HUES6 (cell line): ENCODE results near the gene GAL.

ENCODE experiments used
- H3K27ac ChIP-seq: 2 replicates; pipeline ENCODE4 v1.7.0; 2013; ENCODE audit warnings: low read depth, mild to moderate bottlenecking, low read length, inconsistent platforms
- H3K27me3 ChIP-seq: 2 replicates; pipeline ENCODE4 v1.6.1; 2013; ENCODE audit warnings: low read length; ENCODE audit not compliant: control insufficient read depth, insufficient read depth
- H3K36me3 ChIP-seq: 2 replicates; pipeline ENCODE4 v1.6.1; 2013; ENCODE audit warnings: low read length; ENCODE audit not compliant: control insufficient read depth, insufficient read depth
- H3K4me1 ChIP-seq: 2 replicates; pipeline ENCODE4 v1.6.1; 2013; ENCODE audit warnings: low read length; ENCODE audit not compliant: control insufficient read depth, insufficient read depth
- H3K4me3 ChIP-seq: 2 replicates; pipeline ENCODE4 v1.5.1; 2013; ENCODE audit warnings: low read depth, low read length
- H3K9ac ChIP-seq: one replicate; pipeline ENCODE4 v1.6.1; 2013; ENCODE audit warnings: mild to moderate bottlenecking, low read length
- H3K9me3 ChIP-seq: 2 replicates; pipeline ENCODE4 v1.6.1; 2013; ENCODE audit warnings: low read depth, low read length; ENCODE audit not compliant: control insufficient read depth, insufficient read depth

The GAL gene

DNA sequence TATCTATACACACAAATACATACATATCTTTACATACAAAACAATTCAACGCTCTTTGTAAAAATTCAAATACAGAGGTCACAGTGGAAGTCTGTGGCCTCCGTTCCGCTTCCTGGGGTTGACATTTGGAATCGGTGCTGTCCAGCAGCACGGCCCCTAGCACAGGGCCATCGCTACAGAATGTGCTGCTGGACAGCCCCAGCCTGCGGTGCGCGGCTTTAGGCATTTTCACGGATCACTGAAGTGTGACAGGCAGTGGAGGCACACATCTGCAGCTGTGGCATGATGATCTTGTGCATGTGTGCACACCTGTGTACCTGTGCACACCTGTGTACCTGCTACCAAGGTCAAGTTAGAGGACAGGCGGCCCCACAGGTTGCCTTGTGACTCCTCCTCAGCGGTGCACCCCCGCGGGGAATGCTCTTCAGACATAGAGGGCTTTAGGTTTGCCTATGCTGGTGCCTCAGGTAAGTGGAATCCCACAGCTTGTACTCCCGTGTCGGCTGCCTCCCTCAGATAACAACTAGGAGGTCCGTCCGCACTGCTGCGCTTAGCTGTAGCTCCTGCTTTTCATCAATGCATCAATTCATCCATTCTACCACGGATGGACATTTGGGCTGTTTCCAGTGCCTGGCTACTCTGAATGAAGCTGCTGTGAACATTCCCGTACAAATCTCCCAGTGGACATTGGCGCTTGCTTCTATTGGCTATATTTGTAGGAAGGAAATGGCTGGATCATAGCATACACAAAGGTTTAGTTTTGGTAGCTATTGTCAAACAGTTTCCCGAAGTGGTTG lies 29.9 kb downstream of the GAL start:
- H3K4me1 ChIP-seq = 0 out of 2 replicates have a peak, but pooled peaks cover 4% of the 10 kb centered on the region
- H3K36me3 ChIP-seq = no peaks in the 10 kb centered on the region
- H3K9ac ChIP-seq = no peak overlapping the region
- H3K4me3 ChIP-seq = no peak overlapping the region
- H3K27ac ChIP-seq = no peak overlapping the region
- no peaks in the 10 kb centered on the region for H3K27me3 ChIP-seq
- H3K9me3 ChIP-seq = no peaks in the 10 kb centered on the region

DNA sequence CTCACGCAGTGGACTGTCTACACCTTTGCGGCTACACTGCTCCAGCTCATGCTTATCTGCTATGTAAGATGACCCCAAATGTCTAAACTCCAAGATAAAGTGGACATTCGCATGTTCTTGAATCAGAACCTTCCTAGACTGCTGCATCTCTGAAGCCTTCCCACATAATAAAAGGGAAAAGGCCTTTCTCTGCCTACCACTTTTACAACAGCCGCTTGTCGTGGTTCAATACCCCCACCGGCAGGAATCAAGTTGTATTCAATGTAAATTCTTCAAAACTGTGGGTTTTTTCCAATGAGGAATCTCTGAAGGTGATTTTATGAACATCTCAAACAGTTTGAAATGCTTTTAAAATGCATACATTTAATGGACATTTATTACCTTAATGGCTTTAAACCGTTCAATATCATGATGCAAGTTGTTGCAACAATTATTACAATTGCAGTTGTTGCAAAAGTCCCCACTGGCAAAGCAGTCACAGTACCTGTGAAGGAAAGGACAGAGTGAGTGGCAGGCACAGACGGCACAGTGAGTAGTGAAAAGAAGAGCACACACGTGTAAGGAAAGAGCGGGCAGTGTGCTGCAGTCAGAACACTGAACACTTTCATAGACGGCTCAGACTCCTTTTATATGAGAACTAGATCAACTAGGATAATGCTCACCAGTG lies 31.2 kb downstream of the GAL start:
- Histone ChIP-seq H3K27me3 (no peaks in the 10 kb centered on the region), H3K36me3 (no peaks in the 10 kb centered on the region), H3K4me3 (no peak overlapping the region), H3K9me3 (peaks cover 3% of the 10 kb centered on the region; the same call in 1 of the 2 replicates), H3K9ac (no peak overlapping the region), H3K4me1 (0 out of 2 replicates have a peak, but pooled peaks cover 4% of the 10 kb centered on the region), H3K27ac (no peak overlapping the region)

DNA sequence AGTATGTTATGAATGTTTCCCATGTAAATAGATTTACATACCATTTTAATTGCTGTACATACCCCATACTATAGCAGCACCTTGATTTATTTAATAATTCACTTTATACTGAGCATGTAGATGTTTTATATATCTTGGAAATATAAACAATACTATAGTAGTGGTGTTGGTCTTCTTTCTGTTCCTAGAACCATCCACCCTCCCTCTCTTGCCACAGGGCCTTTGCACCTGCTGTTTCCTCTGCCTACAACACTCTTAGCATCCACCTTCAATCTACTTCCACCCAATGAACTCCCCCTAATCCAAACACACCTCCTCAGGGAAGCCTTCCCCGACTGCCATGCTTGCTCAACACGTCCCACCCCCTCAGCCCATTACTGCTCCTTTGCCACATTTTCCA lies 36.7 kb downstream of the GAL start:
- H3K4me1 ChIP-seq = 0 out of 2 replicates have a peak, but pooled peaks cover 3% of the 10 kb centered on the region
- H3K36me3 ChIP-seq = no peaks in the 10 kb centered on the region
- no peak overlapping the region for H3K27ac ChIP-seq
- no peak overlapping the region for H3K9ac ChIP-seq
- H3K4me3 ChIP-seq = no peak overlapping the region
- no peaks in the 10 kb centered on the region for H3K27me3 ChIP-seq
- peaks cover 3% of the 10 kb centered on the region; the same call in 1 of the 2 replicates for H3K9me3 ChIP-seq

DNA sequence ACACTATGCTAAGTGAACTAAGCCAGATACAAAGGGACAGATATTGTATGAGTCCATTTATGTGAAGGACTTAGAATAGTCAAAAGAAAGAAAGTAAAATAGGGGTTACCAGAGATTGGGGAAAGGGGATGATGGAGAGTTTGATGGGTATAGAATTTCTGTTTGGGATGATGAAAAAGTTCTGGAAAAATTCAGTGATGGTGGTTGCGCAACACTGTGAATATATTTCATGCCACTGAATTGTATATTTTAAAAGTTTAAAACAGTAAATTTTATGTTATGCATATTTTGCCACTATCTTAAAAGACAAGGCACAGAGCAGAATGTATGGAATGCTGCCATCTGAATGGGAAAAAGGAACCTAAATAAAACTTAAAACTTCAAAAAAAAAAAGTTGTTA lies 37.8 kb downstream of the GAL start:
- H3K9me3 ChIP-seq = peaks cover 3% of the 10 kb centered on the region; the same call in 1 of the 2 replicates
- no peak overlapping the region for H3K27ac ChIP-seq
- H3K9ac ChIP-seq = no peak overlapping the region
- H3K4me1 ChIP-seq = 0 out of 2 replicates have a peak, but pooled peaks cover 4% of the 10 kb centered on the region
- no peaks in the 10 kb centered on the region for H3K36me3 ChIP-seq
- H3K4me3 ChIP-seq = no peak overlapping the region
- no peaks in the 10 kb centered on the region for H3K27me3 ChIP-seq

DNA sequence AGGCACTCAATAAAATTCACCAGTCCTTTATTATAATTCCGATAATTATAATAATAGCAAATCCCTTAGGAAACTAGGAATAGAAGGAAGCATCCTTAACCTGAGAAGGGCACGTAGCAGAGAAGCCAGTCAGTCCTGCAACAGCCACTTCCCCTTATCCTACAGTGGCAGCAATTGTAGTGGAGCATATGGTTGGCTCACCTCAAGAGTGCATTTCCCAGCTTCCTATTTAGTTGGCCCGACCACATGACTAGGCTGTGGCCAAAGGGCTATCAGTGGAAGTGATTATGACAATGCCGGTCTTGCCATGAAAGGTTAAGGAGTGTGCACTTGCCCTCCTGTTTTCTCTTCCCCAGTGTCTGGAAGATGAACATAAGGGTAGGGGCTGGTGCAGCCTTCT lies 39.9 kb downstream of the GAL start:
- no peaks in the 10 kb centered on the region for H3K27me3 ChIP-seq
- no peak overlapping the region for H3K4me3 ChIP-seq
- H3K9ac ChIP-seq = no peak overlapping the region
- no peaks in the 10 kb centered on the region for H3K36me3 ChIP-seq
- H3K27ac ChIP-seq = no peak overlapping the region
- H3K4me1 ChIP-seq = 0 out of 2 replicates have a peak, but pooled peaks cover 4% of the 10 kb centered on the region
- H3K9me3 ChIP-seq = peaks cover 3% of the 10 kb centered on the region; the same call in 1 of the 2 replicates

DNA sequence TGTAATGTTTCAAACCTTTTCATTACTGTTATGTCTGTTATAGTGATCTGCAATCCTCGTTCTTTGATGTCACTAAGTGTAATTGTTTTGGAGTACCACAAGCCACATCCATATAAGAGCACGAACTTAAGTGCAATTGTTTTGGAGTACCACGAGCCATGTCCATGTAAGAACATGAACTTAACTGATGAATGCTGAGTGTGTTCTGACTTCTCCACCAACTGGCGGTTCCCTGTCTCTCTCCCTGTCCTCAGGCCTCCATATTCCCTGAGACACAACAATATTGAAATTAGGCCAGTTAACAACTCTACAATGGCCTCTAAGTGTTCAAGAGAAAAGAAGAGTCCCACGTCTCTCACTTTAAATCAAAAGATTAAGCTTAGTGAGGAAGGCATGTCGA lies 43.4 kb downstream of the GAL start:
- no peak overlapping the region for H3K27ac ChIP-seq
- no peak overlapping the region for H3K9ac ChIP-seq
- H3K36me3 ChIP-seq = no peaks in the 10 kb centered on the region
- H3K4me1 ChIP-seq = 0 out of 2 replicates have a peak, but pooled peaks cover 4% of the 10 kb centered on the region
- no peaks in the 10 kb centered on the region for H3K9me3 ChIP-seq
- H3K4me3 ChIP-seq = no peak overlapping the region
- H3K27me3 ChIP-seq = no peaks in the 10 kb centered on the region

DNA sequence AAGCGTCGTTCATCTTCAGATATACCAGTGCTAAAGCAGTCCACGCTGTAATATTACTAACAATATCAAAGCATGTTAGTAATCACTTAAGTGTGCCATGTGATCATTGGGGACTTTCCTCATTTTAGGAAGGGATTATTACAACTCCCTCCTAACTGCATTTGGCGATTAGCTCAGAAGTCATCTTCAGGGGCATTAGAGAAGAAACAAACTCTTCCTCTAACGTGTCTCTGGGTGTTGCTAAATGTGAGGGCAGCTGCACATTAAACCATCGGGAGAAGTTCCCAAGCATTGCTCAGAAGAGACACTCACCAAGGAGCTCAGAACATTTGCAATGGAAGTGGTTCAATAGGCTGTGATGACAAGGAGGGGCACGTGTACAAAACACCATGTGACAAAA lies 49.8 kb downstream of the GAL start:
- Histone ChIP-seq H3K9ac (no peak overlapping the region), H3K4me3 (no peak overlapping the region), H3K9me3 (no peaks in the 10 kb centered on the region), H3K27me3 (no peaks in the 10 kb centered on the region), H3K27ac (no peak overlapping the region), H3K4me1 (no peaks in the 10 kb centered on the region), H3K36me3 (peaks cover 22% of the 10 kb centered on the region)

DNA sequence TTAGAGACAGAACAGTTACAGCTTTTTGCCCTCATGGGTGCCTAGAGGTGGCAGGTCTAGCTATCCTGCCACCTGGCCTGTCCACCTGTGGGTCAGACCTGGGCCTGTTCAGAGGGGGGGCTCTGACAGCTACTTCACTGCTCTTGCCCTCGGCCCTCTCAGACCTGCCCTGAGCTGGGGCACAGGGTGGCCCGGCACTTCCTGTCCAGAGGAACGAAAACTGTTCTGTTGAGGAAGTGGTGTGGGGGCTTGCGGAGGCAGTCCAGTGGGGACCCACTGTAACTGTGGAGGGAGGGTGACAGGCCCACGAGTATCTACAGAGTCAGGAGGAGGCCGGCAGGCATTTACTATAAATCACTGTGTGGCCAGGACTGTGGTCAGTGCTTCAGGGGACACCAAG lies 50.8 kb downstream of the GAL start:
- H3K4me3 ChIP-seq = no peak overlapping the region
- H3K27ac ChIP-seq = no peak overlapping the region
- no peak overlapping the region for H3K9ac ChIP-seq
- H3K36me3 ChIP-seq = peaks cover 22% of the 10 kb centered on the region
- H3K9me3 ChIP-seq = no peaks in the 10 kb centered on the region
- H3K27me3 ChIP-seq = no peaks in the 10 kb centered on the region
- no peaks in the 10 kb centered on the region for H3K4me1 ChIP-seq

DNA sequence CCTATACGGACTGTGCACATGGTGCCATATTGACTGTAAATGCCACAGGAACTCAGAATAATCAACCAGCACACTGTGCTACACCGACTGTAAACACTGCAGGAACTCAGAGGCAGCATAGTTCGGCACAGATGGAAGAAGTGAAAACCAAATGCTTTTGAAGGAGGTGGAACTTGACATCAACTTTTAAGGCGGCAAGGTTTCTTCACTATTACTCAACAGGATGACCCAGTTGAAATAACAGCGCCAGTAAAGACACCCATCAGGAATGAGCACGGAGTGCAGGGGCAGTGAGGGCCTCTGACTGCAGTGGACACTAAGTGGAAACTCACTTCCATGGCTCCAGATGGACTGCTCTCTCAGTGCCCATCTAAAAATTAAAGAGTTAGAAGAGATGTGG lies 51.3 kb downstream of the GAL start:
- no peak overlapping the region for H3K9ac ChIP-seq

More for the DNA sequence above, 51.3 kb downstream of the GAL start:
- Histone ChIP-seq H3K27ac (no peak overlapping the region), H3K9me3 (no peaks in the 10 kb centered on the region), H3K27me3 (no peaks in the 10 kb centered on the region), H3K4me1 (no peaks in the 10 kb centered on the region), H3K4me3 (no peak overlapping the region), H3K36me3 (peaks cover 22% of the 10 kb centered on the region)
